ENCODE data around the gene ATXN7. TPM values are rescaled to one million over a fixed set of nuclear protein-coding genes. Genes with fewer than 3 reads are reported as not detected.

Gene ATXN7
- total RNA-seq, 1 donor from 2014 or later, result 19.8 TPM

GRCh38 chr3:63880653-63881052, 17.0 kb downstream of the ATXN7 start:
- Mint-ChIP-seq H3K4me1 (ENCODE audit: unreplicated experiment) (peaks cover 42% of the 10 kb centered on the region), H3K9me3 (no peaks in the 10 kb centered on the region), H3K27ac (no peak overlapping the region), H3K27me3 (no peaks in the 10 kb centered on the region), H3K4me3 (no peak overlapping the region), H3K36me3 (peaks cover 4% of the 10 kb centered on the region)
- no peak for DNase-seq (ENCODE audit: extremely low spot score, unreplicated experiment)
- no peak for TF ChIP-seq CTCF (conservative IDR thresholded peaks at IDR 0.05)

GRCh38 chr3:63886858-63887257, 23.2 kb downstream of the ATXN7 start:
- H3K27me3 Mint-ChIP-seq, result no peaks in the 10 kb centered on the region
- no peak overlapping the region for H3K27ac Mint-ChIP-seq
- peaks cover 5% of the 10 kb centered on the region for H3K36me3 Mint-ChIP-seq
- no peaks in the 10 kb centered on the region for H3K9me3 Mint-ChIP-seq
- H3K4me3 Mint-ChIP-seq, result no peak overlapping the region
- peaks cover 11% of the 10 kb centered on the region for H3K4me1 Mint-ChIP-seq (ENCODE audit: unreplicated experiment)
- no peak for TF ChIP-seq CTCF (conservative IDR thresholded peaks at IDR 0.05)
- no peak for DNase-seq (ENCODE audit: extremely low spot score, unreplicated experiment)

GRCh38 chr3:63891518-63891917, 27.9 kb downstream of the ATXN7 start:
- Mint-ChIP-seq H3K4me3 (no peak overlapping the region), H3K4me1 (ENCODE audit: unreplicated experiment) (peaks cover 15% of the 10 kb centered on the region), H3K27ac (no peak overlapping the region), H3K27me3 (no peaks in the 10 kb centered on the region), H3K9me3 (no peaks in the 10 kb centered on the region), H3K36me3 (peaks cover 5% of the 10 kb centered on the region)
- no peak for TF ChIP-seq CTCF (conservative IDR thresholded peaks at IDR 0.05)
- no peak for DNase-seq (ENCODE audit: extremely low spot score, unreplicated experiment)

- Mint-ChIP-seq H3K27me3 (no peaks in the 10 kb centered on the region), H3K36me3 (peaks cover 5% of the 10 kb centered on the region), H3K4me3 (no peak overlapping the region), H3K27ac (no peak overlapping the region), H3K9me3 (no peaks in the 10 kb centered on the region), H3K4me1 (ENCODE audit: unreplicated experiment) (peaks cover 10% of the 10 kb centered on the region)
- TF ChIP-seq CTCF (conservative IDR thresholded peaks at IDR 0.05), result no peak
- DNase-seq (ENCODE audit: extremely low spot score, unreplicated experiment), result no peak
These were observed 29.2 kb downstream of the ATXN7 start for GRCh38 chr3:63892773-63893352.

DNA sequence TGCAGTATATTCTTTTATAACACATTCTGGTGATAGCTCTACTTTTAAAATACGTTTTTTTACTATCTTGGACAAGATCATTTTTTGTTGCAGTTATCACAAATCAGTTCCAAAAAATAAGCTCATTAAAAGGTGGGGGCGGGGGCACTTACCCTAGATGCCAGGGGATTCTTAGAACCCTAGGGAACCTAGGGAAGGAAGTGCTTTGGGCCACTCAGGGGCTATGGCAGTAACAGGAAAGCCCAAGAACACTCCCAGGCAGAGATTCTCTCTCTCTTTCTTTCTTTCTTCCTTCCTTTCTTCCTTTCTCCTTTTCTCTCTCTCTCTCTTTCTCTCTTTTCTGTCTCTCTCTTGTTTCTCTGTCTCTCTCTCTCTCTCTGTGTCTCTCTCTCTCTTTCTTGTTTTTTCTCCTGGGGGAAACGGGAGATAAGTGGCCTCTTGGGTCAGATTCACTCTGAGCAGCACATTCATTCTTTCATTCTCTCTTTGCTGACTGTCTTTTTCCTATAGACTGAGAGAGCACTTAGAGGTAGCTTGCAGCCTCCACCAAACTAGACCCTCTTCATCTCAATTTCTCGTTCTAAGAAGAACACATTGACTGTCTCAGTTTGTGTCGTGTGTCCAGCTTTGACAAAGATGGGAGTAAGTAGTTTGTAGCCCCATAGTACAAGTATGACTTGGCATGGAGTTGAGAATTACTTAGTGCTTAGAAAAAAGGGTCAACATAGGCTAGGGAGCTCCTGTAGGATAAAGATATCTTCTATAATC, 31.9 kb downstream of the ATXN7 start:
- Mint-ChIP-seq H3K27me3 (no peaks in the 10 kb centered on the region), H3K36me3 (peaks cover 17% of the 10 kb centered on the region), H3K27ac (no peak overlapping the region), H3K9me3 (no peaks in the 10 kb centered on the region), H3K4me1 (ENCODE audit: unreplicated experiment) (peaks cover 13% of the 10 kb centered on the region), H3K4me3 (no peak overlapping the region)
- no peak for TF ChIP-seq CTCF (conservative IDR thresholded peaks at IDR 0.05)
- DNase-seq (ENCODE audit: extremely low spot score, unreplicated experiment), result no peak
